NCI-H526 (cell line): Measurements from ENCODE around the gene VPS13D.

ENCODE experiments used
- DNase-seq, 2 experiments: peaks; one replicate each; lab custom pipeline; 2025; lab: John Stamatoyannopoulos, UW

VPS13D gene

GRCh38 chr1:12472798-12473551 is 243.1 kb downstream of the VPS13D start:
- DNase-seq, result no peak

GRCh38 chr1:12473596-12474362 is 243.9 kb downstream of the VPS13D start:
- DNase-seq, result no peak

- DNase-seq, result no peak
These were observed 245.3 kb downstream of the VPS13D start for GRCh38 chr1:12475101-12475500.

- DNase-seq, result no peak
These were observed 245.7 kb downstream of the VPS13D start for GRCh38 chr1:12475530-12475934.

- no peak for DNase-seq
These were observed 246.1 kb downstream of the VPS13D start for GRCh38 chr1:12475947-12476346.

- no peak for DNase-seq
These were observed 247.5 kb downstream of the VPS13D start for GRCh38 chr1:12477314-12477713.

GRCh38 chr1:12477936-12478611 is 248.2 kb downstream of the VPS13D start:
- DNase-seq, result peak; percentile 71 to 77

GRCh38 chr1:12478612-12478985 is 248.8 kb downstream of the VPS13D start:
- no peak for DNase-seq

- no peak for DNase-seq
These were observed 249.5 kb downstream of the VPS13D start for GRCh38 chr1:12479311-12479710.

- DNase-seq, result no peak
These were observed 250.2 kb downstream of the VPS13D start for GRCh38 chr1:12480041-12480440.

- no peak for DNase-seq
These were observed 251.0 kb downstream of the VPS13D start for GRCh38 chr1:12480748-12481362.

GRCh38 chr1:12481928-12482327 is 252.1 kb downstream of the VPS13D start:
- no peak for DNase-seq

- no peak for DNase-seq
These were observed 253.2 kb downstream of the VPS13D start for GRCh38 chr1:12482988-12483387.

GRCh38 chr1:12485231-12486058 is 255.6 kb downstream of the VPS13D start:
- no peak for DNase-seq

- no peak for DNase-seq
These were observed 256.2 kb downstream of the VPS13D start for GRCh38 chr1:12486059-12486341.

- no peak for DNase-seq
These were observed 256.7 kb downstream of the VPS13D start for GRCh38 chr1:12486401-12487005.

GRCh38 chr1:12487520-12487919 is 257.7 kb downstream of the VPS13D start:
- DNase-seq, result no peak

GRCh38 chr1:12488666-12489354 is 259.0 kb downstream of the VPS13D start:
- DNase-seq, result no peak

- no peak for DNase-seq
These were observed 260.8 kb downstream of the VPS13D start for GRCh38 chr1:12490532-12491142.

- peak; percentile 56 to 70 for DNase-seq
These were observed 261.8 kb downstream of the VPS13D start for GRCh38 chr1:12491656-12492055.
